Activated gamma-delta T cell (primary cell): ENCODE results near the gene SUSD5.
"Not testable (repeated sequence)": the region's sequence is repeated elsewhere in the genome, so short reads cannot be mapped to it uniquely, and the experiment has no call there.

Source experiments
- DNase-seq: peaks from one replicate; lab custom pipeline; 2025; lab: John Stamatoyannopoulos, UW

SUSD5 gene

DNA sequence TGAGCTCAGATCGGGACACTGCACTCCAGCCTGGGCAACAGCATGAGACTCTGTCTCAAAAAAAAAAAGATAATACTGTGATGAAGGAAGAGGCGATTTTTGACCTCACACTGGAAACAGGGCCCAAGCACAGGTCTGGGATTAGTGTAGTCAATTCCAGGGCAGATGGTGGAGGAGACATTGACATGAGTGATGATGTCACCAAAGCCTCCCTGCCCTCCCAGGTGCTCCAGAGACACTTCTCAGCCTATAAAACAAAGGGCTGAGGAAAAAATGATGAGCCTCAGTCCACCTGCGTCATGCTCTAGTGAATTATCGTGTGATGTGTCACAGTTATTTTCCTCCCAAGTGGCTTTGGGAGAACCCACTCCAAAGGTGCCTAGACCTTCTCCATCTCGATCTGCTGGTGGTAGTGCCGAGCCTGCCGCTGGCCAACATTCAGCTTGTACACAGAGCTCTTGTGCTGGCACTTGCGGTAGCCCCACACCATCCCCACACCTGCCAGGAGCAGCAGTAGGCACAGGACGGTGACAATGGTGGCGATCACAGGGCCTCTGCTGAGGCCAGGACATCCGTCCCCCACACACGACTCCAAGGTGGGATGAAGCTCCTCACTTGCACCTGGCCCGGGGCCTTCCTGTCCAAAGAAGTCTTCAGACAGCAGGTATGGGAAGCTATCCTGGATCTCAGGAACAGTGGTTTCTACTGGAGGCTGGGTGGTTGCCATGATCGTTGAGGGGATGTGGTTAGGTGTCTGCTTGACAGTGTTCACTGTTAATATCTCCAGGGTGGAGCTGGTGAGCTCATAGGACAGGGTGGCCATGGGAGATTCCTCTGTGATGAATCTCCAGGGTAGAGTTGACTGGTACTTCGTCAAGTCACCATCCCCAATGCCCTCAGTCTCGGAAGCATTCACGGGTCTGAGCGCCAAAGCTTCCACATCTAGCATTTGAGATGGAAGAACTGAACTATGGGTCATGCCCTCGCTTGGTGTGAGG lies 65.9 kb downstream of the SUSD5 start:
- no peak for DNase-seq

DNA sequence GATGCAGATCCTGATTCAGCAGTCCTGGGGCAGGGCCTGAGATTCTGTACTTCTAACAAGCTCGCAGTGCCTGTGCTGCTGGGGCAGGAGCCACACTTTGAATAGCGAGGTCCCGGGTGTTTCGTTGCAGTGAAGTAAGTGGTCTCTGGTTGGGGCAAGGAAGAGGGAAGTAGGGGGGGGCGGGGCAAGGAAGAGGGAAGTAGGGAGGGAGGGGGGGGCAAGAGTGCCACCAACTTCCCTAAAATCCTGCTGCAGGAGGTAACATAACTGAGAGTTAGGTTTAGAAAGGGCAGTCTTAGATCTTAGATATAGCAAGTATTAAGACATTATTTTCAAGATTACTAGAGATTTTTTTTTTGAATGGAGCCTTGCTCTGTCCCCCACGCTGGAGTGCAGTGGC lies 69.3 kb downstream of the SUSD5 start:
- no peak for DNase-seq

DNA sequence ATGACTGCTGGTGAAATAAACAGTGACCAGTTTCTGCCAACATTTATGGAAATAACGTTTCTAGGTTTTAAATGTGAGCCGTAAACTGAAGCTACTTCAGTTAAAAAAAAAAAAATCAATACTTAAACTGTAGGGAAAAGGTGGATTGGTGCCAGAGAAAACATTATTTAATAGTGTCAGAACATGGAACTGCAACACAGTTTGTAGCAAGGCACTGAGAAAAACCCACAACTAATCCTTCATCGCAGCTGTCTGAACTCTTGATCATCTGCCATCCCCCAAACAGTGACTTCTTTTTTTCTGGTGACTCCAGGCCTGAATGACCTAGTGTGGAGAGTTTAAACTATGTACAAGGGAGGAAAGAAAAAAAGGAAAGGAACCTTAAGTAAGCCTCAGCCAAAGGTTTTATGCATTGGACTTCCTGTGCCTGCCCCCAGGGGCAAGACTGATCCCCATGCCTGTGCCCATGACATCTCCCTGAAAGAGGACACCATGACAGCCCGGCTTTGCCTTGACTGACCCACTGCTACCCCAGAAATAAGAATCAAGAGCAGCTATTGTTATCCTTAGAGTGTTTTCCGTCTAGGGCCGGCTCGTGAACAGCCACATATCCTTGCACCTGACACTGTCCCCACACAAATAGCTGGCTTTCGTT lies 71.7 kb downstream of the SUSD5 start:
- no peak for DNase-seq

DNA sequence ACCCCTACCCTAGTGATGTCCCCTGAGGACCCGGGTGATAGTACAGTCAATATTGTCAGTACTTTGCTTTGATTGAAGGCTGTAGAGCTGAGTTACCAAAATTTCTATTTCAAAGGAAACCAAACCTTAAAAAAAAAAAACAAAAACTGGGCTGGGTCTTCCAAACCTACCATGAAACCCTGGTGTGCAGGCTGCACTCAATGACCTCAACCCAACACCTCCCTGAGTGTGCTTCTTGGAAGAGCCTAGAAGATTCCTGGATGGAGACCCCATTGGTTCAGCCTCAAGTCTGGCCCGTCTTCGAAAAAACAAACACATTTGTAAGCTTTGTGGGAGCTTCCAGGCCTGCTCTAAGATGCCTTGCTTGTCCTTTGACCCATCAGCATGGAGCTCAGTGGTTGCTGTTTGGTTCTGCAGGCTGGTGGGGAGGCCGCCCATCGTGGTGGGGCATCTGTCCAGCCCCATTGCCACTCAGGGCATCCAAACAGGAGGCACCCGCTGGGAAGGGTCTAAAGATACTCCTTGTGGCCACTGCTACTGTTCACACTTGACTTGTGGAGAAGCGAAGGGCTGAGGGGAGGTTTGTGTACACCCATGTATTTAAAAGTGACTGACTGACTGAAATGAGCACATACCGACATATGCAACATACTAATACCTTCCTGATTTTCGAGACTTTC lies 72.6 kb downstream of the SUSD5 start:
- DNase-seq, result no peak

DNA sequence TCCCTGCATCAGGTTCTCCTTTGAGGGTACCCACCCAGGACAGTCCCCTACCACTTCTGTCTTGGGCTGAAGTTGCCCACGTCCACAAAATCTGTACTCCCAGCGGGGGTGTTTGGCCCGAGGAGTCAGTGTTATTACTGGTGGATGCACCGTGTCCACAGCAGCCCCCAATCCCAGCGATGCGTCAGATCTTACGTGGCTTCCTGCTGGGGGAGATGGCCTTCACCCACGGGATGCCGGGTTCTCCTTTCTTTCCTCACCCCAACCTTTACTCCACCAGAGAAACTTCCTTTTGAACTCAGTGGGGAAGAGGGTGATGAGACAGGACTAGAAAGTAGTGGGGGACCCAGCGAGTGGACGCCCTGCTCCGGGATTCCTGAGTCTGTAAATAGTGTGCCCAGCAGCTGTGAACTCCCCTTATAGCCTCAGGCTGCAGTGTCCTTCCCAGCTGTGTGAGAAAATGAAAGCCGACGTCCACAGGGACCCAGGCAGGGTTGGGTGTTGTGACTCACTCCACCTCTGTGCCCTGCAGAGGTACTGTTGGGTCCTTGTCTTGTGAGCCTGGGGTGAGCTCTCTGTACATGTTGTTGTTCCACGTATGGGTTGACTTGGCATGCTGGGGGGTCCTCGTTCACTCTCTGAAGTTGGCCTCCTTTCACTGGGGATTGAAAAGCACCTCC lies 73.2 kb downstream of the SUSD5 start:
- DNase-seq, result no peak

DNA sequence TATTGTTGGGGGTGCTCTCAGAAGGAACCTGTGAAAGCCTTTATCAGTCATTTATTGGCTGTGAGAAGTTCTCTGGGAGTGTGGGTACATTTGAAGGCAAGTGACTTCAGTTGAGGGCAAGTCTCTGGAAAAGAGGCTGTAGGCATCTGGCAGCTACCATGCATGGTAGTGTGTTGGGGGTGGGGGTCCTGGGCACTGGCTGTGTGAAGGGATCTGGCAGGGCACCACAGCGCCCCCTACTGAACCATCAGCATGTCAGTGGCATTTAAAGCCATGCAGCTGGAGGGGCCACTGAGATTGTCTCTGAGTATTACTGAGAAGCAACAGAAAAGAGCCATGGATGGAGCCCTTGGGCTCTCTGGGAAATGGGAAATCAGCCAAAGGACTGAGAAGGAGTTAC lies 74.2 kb downstream of the SUSD5 start:
- no peak for DNase-seq

DNA sequence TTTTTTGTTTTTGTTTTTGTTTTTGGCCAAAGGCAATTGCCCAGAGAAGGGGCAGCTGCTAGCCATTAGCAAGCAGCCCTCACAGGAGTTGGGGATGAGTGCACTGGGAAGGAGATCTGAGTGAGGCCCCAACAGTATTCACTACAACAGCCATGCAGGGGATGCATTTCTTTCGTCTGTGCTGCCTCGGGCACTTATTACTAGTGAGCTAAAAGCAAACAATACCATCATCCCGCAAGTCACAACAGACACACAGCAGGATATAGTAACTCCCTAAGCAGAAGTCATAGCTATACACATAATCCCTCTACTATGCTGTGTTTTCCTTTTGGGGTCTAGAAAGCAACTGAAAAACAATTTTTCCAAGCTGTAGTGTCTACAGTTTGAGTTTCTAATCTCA lies 77.6 kb downstream of the SUSD5 start:
- DNase-seq, result no peak

DNA sequence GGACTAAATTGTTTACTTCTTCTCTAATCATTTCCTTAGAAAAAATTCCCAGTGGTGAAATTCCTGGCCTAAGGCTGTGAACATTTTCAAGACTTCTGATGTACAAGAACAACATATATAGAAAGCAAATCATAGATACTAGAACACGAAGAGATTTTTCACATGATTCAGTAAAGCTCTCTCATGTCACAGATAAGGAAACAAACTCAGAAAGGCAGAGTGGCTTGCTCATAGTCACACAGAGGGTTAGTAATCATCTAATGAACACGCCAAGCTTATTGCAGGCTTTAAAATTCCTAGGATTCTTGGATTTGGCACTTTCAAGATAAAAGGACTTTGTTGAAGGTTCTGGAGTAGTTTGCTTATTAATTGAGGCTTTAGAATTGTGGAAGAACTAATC lies 78.6 kb downstream of the SUSD5 start:
- no peak for DNase-seq

DNA sequence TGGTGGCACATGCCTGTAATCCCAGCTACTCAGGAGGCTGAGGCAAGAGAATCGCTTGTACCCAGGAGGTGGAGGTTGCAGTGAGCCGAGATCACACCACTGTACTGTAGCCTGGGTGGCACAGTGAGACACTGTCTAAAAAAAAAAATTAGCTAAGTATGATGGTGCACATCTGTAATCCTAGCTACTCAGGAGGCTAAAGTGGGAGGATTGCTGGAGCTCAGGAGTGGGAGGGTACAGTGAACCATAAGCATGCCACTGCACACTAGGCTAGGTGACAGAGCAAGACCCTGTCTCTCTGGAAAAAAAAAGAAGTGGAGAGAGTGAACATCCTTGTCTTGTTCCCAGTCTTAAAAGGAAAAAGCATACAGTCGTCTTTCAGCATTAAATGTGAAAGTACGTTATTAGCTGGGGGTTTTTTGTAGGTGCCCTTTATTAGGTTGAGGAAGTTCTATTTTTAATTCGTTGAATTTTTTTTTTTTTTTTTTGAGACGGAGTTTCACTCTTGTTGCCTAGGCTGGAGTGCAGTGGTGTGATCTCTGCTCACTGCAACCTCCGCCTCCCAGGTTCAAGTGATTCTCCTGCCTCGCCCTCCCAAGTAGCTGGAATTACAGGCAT lies 79.5 kb downstream of the SUSD5 start:
- DNase-seq, result not testable (repeated sequence)

DNA sequence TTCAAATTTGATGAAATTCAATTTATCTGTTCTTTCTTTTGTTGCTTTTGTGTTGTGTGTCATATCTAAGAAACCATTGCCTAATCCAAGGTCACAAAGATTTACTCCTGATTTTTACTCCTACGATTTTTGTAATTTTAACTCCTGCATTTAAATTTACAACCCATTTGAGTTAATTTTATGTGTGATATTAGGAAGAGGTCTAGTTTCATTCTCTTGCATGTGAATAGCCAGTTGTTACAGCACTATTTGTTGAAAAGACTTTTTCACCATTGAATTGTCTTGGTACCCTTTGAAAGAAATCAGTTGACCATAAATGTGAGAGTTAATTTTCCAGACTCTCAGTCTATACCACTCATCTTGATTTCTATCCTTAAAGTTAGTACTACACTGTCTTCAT lies 80.9 kb downstream of the SUSD5 start:
- no peak for DNase-seq

DNA sequence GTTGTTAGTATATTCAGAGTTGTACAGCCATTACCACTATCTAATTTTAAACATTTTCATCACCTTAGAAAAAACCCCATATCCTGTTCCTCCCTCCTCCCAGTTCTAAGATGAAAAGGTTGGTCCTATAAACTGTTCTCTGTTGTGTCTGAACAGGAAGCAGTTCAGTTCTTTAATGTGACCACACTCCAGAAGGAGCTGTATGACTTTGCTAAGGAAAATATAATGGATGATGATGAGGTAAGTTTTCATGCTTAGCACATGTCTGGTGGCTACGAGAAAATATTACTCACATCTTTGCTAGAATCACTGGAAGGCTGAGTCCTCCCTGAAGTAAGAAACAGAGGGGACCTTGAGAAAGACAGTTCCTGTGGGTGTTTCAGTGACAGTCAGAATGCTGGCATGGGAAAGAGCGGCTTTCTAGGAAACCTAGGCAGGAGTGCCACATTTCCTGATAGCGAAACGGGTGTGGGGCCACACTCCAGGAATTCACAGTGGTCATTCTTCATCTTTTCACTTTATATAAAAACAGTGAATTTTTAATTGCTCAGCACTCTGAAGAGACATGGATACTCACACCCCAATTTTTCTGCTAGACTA lies 84.5 kb downstream of the SUSD5 start:
- no peak for DNase-seq

DNA sequence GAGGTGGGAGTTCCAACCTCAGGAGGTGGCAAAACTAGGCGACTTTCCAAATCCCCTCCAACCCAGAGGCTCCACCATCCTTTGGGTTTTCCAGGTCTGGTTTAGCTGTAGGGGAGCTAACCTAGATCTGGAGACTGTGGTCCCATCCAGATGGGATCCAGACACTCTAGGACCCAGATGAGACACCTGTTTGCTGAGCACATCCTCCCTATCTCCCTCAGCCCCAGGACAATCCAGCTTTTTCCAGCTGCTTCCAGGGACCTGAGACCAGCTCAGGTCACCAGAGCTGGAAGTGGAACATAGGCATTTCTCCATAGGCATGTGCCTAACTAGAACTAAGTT lies 86.6 kb downstream of the SUSD5 start:
- DNase-seq, result no peak

DNA sequence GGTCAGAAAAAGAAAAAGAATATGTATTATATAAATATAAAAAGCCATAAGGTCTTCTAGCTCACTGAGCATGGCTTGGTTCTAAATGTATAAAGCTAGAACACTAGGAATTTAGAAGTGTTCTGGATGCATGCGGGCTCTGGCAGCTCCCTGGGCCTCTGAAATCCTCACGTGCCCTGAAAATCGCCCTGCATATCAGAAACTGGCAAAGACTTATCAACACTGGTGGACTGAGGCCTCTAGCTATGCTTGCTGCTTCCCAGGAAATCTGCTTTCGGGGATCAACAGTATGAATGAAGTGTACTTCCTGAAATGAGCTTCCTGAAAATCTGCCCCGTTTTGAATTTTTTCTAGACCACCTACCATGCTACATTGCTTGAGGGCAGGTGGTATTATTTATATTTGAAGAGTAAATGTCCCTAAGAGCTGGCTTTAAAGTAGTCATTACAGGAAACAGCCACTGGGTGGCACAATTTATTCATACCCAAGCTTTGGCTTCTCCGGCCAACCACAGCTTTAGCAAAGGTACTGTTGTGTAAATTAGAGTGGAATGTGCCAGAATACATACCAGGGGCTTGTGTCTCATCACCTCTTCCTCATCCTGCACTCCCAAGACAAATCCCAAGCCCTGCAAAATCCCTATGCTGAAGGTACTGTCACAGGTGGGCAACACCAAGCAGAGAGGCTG lies 87.1 kb downstream of the SUSD5 start:
- DNase-seq, result no peak

DNA sequence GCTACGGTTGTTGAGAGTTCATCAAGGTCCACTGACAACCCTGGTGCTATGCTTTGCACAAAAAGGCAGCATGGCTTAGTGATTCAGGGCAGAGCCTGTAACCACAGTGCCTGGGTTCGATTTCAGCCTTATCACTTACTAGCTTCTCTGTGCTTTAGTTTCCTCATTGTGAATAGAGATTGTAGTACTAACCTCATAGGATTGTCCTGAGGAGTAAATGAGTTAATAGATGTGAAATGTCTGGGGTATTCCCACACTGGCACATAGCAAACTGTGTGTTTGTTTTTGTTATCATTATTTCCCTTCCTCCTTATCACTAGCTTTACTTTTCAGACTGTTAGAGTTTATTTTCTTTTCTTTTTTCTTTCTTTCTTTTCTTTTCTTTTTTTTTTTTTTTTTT lies 88.5 kb downstream of the SUSD5 start:
- no peak for DNase-seq

DNA sequence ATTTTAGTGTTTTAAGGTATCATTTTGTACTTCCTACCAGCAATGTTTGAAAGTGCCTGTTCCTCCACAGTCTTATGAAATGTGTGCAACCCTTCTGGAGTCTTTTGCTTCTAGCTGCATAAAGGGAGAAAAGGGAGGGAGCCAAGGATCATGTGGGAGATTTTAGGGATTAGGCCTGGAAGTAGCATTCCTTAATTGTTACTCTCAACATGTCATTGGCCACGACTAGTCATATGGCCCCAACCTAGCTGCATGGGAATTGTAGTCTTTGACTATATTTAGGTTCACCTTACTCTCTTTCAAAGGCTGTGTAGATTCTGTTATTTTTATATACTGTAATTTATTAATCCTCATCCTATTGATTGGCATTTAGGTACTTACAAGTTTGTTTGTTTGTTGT lies 89.9 kb downstream of the SUSD5 start:
- DNase-seq, result no peak

DNA sequence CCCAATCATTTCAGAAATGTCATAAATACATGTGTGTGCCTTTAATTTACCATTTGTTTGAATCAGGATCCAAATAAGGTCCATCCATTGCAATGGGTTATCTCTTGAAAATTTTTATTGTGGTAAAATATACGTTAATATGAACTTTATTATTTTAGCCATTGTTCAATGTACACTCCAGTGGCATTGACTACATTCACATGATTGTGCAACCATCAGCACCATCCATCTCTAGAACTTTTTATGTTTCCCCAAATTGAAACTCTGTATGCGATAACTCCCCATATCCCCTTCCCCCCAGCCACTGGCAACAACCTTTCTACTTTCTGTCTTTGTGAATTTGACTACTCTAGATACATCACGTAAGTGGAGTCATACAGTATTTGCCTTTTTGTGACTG lies 92.8 kb downstream of the SUSD5 start:
- no peak for DNase-seq

DNA sequence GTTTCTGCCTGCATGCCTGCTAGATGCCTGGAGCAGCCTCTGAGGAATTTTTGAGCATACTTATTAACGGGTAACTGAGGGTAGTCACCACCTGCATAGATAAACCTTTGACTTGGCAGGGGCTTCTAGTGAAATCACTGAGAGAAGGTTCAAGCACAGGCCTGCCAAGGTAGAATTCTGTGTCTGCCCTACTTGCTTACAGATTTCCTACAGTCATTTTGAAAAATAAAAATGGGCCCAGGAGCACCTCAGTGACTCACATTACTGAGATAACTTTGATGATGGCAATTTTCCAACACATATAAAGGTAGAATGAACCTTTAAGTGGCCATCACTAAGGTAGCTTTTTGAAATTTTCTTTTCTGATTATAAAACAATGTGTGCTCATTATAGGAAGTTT lies 94.0 kb downstream of the SUSD5 start:
- no peak for DNase-seq

DNA sequence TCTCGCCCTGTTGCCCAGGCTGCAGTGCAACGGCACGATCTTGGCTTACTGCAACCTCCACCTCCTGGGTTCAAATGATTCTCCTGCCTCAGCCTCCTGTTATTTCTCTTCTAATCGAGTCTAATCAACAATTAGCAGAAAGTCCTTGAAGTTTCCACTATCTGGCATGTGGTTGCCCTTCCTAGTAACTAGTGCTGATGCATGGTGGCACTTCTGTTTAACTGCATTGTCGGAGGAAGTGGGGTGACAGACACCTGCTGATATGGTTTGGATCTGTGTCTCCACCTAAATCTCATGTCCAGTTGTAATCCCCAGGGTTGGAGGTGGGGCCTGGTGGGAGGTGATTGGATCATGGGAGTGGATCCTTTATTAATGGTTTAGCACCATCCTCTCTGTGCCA lies 95.6 kb downstream of the SUSD5 start:
- DNase-seq, result no peak

DNA sequence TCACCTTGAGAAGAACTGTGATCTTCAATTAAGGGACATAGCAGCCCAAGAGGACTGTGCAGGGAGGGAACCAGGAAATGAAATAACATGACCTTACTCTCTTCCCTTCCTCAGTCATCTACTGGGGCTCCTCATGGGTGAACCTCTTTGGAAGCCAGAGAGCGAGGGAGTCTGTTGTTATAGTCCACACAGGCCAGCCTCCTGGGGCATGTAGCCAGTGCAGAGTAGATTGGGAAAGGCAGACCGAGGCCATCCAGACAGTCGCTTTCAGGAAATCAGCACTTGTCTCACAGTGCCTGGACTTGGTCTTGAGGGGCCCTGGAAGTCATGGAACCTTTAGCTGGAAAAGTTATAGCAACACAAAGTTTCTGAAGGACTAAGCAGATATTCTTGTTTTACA lies 98.7 kb downstream of the SUSD5 start:
- DNase-seq, result no peak

DNA sequence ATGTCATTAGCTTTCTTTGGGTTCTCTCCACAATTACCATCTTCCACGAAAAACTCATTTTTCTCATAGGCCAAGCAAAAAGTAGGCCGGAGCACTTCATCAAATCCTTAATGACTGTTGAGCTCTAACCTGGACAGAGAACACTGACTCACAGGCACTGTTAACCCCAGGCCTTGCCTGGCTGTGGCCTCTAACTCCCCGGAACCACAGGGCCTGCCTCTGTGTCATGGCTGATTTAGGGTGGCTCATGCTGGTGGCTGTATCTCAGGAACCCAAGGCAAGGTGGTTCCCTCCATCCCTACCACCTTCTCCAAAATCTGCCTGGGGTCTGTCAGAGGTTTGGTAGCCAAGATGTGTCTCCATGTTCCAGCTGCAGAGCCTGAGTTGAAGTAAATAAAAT lies 101.1 kb downstream of the SUSD5 start:
- no peak for DNase-seq
